Anterior cingulate cortex (tissue), 58 donors: Measurements from ENCODE around the gene ICAM3.
A peak's percentile ranks its signal among the peaks of the same experiment; 100 is the strongest.
"Not testable (repeated sequence)": the region's sequence is repeated elsewhere in the genome, so short reads cannot be mapped to it uniquely, and the experiment has no call there.

ENCODE experiments used
- DNase-seq, 58 donors: peaks; one replicate each; lab custom pipeline; 2025; lab: John Stamatoyannopoulos, UW

Gene ICAM3

GRCh38 chr19:10339380-10339960, at the start of gene ICAM3:
TSS of gene ICAM3 (minus strand) at chr19:10339624. CDS start at chr19:10339614, 10 bp downstream.
- no peak for DNase-seq

GRCh38 chr19:10388957-10389356, 49.5 kb upstream of the ICAM3 start:
- DNase-seq = peak in 56 of 58 donors; percentile 6 to 98 (median 62)

- DNase-seq = no peak
Observed at GRCh38 chr19:10384580-10384979, 45.2 kb upstream of the ICAM3 start.

- not testable (repeated sequence) for DNase-seq
Observed at GRCh38 chr19:10383223-10383499, 43.7 kb upstream of the ICAM3 start.

GRCh38 chr19:10380313-10381102, 41.1 kb upstream of the ICAM3 start, which contains the start of gene TYK2:
TSS of gene TYK2 (minus strand) at chr19:10380572. CDS start at chr19:10378406, 2,166 bp downstream.
- peak; percentile 83 to 100 (median 97) for DNase-seq

GRCh38 chr19:10379880-10380312, 40.5 kb upstream of the ICAM3 start:
- DNase-seq = no peak

- no peak for DNase-seq
Observed at GRCh38 chr19:10378124-10378523, 38.7 kb upstream of the ICAM3 start.

- DNase-seq = not testable (repeated sequence)
Observed at GRCh38 chr19:10377140-10377640, 37.8 kb upstream of the ICAM3 start.

GRCh38 chr19:10374931-10375330, 35.5 kb upstream of the ICAM3 start:
- no peak for DNase-seq

- DNase-seq = peak in 1 of 58 donors; percentile 23
Observed at GRCh38 chr19:10372690-10373089, 33.3 kb upstream of the ICAM3 start.

GRCh38 chr19:10368101-10368803, 28.8 kb upstream of the ICAM3 start:
- no peak for DNase-seq

- not testable (repeated sequence) for DNase-seq
Observed at GRCh38 chr19:10366950-10367512, 27.6 kb upstream of the ICAM3 start.

- DNase-seq = no peak
Observed at GRCh38 chr19:10365518-10365917, 26.1 kb upstream of the ICAM3 start.

GRCh38 chr19:10364644-10365043, 25.2 kb upstream of the ICAM3 start:
- DNase-seq = peak in 45 of 58 donors; percentile 3 to 68 (median 21)

- no peak for DNase-seq
Observed at GRCh38 chr19:10363789-10364281, 24.4 kb upstream of the ICAM3 start.

GRCh38 chr19:10362259-10362658, 22.8 kb upstream of the ICAM3 start:
- DNase-seq = no peak

GRCh38 chr19:10361569-10362011, 22.2 kb upstream of the ICAM3 start:
- no peak for DNase-seq

- no peak for DNase-seq
Observed at GRCh38 chr19:10356431-10356830, 17.0 kb upstream of the ICAM3 start.

- peak in 2 of 58 donors; percentile 12 to 29 for DNase-seq
Observed at GRCh38 chr19:10353793-10354391, 14.5 kb upstream of the ICAM3 start.
